ENCODE measurements around the gene CMTM1.

DNA sequence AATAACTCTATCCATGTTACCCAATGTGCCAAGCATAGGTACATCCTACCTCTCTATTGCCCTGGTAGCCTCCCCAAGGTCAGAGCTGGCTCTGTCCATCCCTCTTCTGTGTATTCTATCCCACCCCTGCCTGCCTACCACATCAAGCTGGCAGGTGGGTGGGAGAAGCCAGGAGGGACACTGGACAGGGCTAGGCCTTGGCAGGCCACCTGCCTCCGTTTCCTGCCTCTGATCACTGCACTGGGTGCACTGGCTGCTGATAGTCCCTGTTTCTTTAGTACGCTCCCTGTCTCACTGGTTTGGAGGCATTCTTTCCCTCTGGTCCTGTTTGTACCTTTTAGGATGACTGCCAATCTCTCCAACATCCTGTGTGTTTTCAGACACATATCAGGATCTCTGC, 29.0 kb upstream of the CMTM1 start:
- TF ChIP-seq, protein P1, sequence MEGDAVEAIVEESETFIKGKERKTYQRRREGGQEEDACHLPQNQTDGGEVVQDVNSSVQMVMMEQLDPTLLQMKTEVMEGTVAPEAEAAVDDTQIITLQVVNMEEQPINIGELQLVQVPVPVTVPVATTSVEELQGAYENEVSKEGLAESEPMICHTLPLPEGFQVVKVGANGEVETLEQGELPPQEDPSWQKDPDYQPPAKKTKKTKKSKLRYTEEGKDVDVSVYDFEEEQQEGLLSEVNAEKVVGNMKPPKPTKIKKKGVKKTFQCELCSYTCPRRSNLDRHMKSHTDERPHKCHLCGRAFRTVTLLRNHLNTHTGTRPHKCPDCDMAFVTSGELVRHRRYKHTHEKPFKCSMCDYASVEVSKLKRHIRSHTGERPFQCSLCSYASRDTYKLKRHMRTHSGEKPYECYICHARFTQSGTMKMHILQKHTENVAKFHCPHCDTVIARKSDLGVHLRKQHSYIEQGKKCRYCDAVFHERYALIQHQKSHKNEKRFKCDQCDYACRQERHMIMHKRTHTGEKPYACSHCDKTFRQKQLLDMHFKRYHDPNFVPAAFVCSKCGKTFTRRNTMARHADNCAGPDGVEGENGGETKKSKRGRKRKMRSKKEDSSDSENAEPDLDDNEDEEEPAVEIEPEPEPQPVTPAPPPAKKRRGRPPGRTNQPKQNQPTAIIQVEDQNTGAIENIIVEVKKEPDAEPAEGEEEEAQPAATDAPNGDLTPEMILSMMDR (IDR thresholded peaks at IDR 0.05; ENCODE audit: poor library complexity, severe bottlenecking) = no peak
- no peak for TF ChIP-seq EZH2 (IDR thresholded peaks at IDR 0.05; ENCODE audit: borderline replicate concordance, insufficient read depth, low read length, poor library complexity, severe bottlenecking)
- TF ChIP-seq MXI1 (conservative IDR thresholded peaks at IDR 0.05; ENCODE audit: poor library complexity, severe bottlenecking) = no peak
- TF ChIP-seq, protein P2, sequence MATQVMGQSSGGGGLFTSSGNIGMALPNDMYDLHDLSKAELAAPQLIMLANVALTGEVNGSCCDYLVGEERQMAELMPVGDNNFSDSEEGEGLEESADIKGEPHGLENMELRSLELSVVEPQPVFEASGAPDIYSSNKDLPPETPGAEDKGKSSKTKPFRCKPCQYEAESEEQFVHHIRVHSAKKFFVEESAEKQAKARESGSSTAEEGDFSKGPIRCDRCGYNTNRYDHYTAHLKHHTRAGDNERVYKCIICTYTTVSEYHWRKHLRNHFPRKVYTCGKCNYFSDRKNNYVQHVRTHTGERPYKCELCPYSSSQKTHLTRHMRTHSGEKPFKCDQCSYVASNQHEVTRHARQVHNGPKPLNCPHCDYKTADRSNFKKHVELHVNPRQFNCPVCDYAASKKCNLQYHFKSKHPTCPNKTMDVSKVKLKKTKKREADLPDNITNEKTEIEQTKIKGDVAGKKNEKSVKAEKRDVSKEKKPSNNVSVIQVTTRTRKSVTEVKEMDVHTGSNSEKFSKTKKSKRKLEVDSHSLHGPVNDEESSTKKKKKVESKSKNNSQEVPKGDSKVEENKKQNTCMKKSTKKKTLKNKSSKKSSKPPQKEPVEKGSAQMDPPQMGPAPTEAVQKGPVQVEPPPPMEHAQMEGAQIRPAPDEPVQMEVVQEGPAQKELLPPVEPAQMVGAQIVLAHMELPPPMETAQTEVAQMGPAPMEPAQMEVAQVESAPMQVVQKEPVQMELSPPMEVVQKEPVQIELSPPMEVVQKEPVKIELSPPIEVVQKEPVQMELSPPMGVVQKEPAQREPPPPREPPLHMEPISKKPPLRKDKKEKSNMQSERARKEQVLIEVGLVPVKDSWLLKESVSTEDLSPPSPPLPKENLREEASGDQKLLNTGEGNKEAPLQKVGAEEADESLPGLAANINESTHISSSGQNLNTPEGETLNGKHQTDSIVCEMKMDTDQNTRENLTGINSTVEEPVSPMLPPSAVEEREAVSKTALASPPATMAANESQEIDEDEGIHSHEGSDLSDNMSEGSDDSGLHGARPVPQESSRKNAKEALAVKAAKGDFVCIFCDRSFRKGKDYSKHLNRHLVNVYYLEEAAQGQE (IDR thresholded peaks at IDR 0.05; ENCODE audit: borderline replicate concordance) = no peak
- TF ChIP-seq TAF1 (IDR thresholded peaks at IDR 0.05; ENCODE audit: low read depth) = no peak
- no peak for TF ChIP-seq EP300 (conservative IDR thresholded peaks at IDR 0.05; ENCODE audit: poor library complexity, severe bottlenecking)
- no peak for TF ChIP-seq POLR2AphosphoS5 (IDR thresholded peaks at IDR 0.05)
